GM19463 (cell line): ENCODE results near the gene TLK1.
A peak's percentile ranks its signal among the peaks of the same experiment; 100 is the strongest.
"Not testable (repeated sequence)": the region's sequence is repeated elsewhere in the genome, so short reads cannot be mapped to it uniquely, and the experiment has no call there.

Source experiments
- ATAC-seq: cut with Tn5 transposase; IDR thresholded peaks from one replicate; pipeline ENCODE4 v1.9.1; 2021; ENCODE audit warnings: mild to moderate bottlenecking, moderate library complexity; ENCODE audit not compliant: unreplicated experiment

TLK1 gene

DNA sequence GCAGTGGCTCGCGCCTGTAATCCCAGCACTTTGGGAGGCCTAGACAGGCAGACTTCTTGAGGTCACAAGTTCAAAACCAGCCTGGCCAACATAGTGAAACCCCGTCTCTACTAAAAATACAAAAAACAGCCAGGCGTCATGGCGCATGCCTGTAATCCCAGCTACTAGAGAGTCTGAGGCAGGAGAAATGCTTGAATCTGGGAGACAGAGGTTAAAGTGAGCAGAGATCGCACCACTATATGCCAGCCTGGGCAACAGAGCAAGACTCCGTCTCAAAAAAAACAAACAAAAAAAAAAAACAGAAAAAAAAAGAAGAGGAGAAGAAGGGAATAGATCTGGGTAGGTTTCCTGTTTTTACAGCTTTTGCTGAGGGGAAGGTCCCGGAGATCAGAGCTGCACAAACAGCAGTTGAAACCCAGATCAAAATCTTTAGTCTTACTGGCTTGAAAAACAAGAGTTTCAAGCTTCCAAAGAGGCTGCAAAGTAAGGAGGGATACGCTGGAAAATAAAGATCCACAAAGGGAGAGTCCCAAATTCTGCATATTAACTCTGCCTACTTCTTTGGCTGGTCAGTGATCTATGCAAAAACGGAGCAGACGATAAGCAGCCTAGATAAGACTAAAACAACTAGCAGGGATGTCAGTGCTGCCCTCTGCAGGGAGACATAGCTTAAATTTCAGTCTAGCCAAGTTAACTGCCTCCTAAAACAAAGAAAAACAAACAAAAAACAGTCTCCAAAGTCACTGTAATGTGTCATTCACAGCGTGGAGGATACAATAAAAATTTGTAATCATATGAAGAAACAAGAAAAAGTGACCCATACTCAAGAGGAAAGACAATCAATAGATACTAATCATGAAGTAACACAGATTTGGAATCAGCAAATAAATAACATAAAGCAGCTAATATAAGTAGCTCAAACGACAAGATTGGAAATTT is 74.1 kb downstream of the TLK1 start:
- no peak for ATAC-seq

- ATAC-seq: no peak
Measured at GRCh38 chr2:171084128-171084527, 76.6 kb downstream of the TLK1 start.

GRCh38 chr2:171083451-171083850 is 77.2 kb downstream of the TLK1 start:
- no peak for ATAC-seq

- ATAC-seq: no peak
Measured at GRCh38 chr2:171081649-171082111, 79.0 kb downstream of the TLK1 start.

- no peak for ATAC-seq
Measured at GRCh38 chr2:171080607-171081006, 80.1 kb downstream of the TLK1 start.

GRCh38 chr2:171076422-171076821 is 84.3 kb downstream of the TLK1 start:
- ATAC-seq: not testable (repeated sequence)

DNA sequence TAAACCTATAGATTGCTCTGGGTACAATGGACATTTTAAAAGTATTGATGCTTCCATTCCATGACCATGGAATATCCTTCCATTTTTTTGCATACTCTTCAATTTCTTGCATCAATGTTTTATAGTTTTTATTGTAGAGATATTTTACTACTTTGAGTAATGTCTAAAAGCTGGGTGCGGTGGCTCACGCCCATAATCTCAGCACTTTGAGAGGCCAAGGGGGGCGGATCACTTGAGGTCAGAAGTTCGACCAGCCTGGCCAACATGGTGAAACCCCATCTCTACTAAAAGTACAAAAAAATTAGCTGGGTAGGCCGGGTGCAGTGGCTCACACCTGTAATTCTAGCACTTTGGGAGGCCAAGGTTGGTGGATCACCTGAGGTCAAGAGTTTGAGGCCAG is 88.5 kb downstream of the TLK1 start:
- ATAC-seq: no peak

DNA sequence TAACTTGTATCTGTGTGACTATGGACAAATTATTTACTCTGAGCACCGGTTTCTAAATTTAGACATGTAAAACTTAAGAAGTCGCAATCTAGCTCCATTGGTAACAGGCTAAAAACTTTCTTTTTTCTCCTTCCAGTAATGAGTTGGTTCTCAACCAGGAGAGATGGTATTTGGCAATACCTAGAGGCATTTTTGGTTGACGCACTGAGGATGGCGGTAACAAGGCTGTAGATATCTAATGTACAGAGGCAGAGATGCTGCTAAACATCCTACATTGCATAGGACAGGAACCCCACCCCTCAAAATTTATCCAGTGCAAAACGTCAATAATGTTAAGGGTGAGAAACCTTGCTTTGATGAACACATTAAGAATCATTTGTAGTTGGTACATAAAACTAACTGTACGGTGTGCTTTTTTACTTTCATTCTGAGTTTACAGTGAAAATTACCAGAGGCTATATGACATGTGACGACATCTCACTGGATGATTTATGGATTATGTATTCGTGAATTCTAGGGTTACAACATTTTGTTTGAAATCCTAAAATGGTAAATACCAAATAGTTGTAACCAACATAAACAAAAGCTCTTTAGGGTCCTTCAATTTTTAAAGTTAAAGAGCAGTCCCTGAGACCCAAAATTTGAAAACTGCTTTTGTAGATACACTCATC is 91.3 kb downstream of the TLK1 start:
- no peak for ATAC-seq

GRCh38 chr2:171066110-171066509 is 94.6 kb downstream of the TLK1 start:
- ATAC-seq: no peak

- ATAC-seq: no peak
Measured at GRCh38 chr2:171057575-171057974, 103.1 kb downstream of the TLK1 start.

DNA sequence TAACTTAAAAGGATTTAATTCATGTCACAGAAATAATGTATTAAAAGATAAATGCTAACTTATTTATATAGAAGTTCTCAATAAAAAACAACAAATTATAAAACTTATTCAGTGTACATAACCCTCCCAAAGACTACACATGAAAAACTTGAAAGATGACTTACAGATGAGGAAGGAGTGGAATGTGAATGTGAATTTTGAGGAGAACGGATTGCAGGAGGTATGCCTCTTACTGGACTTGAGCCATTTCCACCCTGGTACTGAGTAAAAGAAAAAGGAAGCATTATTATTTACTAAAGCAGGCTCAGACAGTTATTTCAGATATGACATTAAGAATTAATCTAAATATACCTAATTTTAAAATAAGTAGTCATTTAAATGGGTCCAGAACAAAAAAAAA is 104.4 kb downstream of the TLK1 start:
- no peak for ATAC-seq

- no peak for ATAC-seq
Measured at GRCh38 chr2:171049691-171050090, 111.0 kb downstream of the TLK1 start.

- no peak for ATAC-seq
Measured at GRCh38 chr2:171046048-171046560, 114.6 kb downstream of the TLK1 start.

DNA sequence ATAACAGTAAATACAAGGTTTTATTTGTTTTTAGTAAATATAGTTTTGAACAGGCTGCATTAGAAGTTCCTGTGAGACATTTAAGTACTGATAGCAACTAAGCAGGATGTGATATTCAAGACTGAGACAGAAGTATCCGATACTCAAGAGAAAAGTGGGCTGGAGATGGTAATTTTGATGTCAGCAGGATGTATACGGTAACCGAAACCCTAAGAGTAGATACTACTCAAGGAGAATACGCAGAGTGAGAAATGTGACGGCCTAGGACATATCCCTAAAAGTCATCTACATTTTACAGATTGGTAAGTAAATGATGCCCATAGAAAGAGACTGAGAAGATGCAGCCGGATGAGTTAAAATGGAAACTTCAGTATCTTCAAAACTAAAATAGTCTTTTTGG is 116.3 kb downstream of the TLK1 start:
- ATAC-seq: no peak

GRCh38 chr2:171042253-171042969 is 118.3 kb downstream of the TLK1 start:
- ATAC-seq: no peak

- ATAC-seq: no peak
Measured at GRCh38 chr2:171036532-171036931, 124.2 kb downstream of the TLK1 start.

DNA sequence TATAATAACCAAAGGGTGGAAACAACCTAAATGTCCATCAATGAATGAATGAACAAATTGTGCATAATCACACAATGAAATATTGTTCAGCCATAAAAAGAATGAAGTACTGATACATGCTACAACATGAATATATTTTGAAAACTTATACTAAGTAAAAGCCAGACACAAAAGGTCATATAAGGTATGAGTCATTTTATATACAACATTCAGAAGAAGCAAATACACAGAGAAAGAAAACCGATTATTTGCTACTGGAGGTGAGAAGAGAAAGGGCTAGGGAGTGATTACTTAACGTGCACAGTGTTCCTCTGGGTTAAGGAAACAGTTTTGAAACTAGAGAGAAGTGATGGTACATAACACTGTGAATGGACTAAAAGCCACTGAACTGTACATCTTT is 126.4 kb downstream of the TLK1 start:
- no peak for ATAC-seq

GRCh38 chr2:171025214-171025613 is 135.5 kb downstream of the TLK1 start:
- ATAC-seq: no peak

- ATAC-seq: peak; percentile 90
Measured at GRCh38 chr2:171018522-171018921, 142.2 kb downstream of the TLK1 start.

DNA sequence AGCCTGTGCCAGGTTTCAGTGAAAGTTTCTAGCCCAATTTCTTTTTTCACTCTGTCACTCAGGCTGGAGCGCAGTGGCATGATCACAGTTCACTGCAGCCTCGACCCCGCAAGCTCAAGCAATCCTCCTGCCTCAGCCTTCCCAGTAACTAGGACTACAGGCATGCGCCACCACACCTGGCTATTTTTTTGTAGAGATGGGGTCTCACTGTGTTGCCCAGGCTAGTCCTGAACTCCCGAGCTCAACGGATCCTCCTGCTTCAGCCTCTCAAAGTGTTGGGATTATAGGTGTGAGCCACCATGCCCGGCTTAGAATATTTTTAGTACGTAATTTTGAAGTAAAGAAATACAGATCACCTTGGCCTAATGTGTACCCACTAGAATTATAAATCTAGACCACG is 144.6 kb downstream of the TLK1 start:
- ATAC-seq: no peak

- ATAC-seq: no peak
Measured at GRCh38 chr2:171013851-171014250, 146.8 kb downstream of the TLK1 start.
